Spleen (tissue), 11 donors: ENCODE measurements around the gene MYO9A. TPM values are rescaled to one million over a fixed set of nuclear protein-coding genes. Genes with fewer than 3 reads are reported as not detected.

Experiments used
- DNase-seq: peaks from one replicate; pipeline ENCODE4 v3.0.0-alpha.2; 2020
- H3K27ac ChIP-seq, 8 donors: fragments of 200-600 bp; sonication (generic) in 7 of 8; 1 replicate in 4 of 8; 2 replicates in 4 of 8; pipeline versions ENCODE4 v1.5.0 to v1.8.0; 2016 to 2021; ENCODE audit warnings: inconsistent platforms in 4 of 8, mild to moderate bottlenecking in 4 of 8, moderate library complexity in 1 of 8
- H3K27me3 ChIP-seq, 7 donors: fragments of 200-600 bp; sonication (generic) in 6 of 7; replicated peaks in 1 of 7; 1 replicate in 4 of 7; 2 replicates in 3 of 7; pipeline versions ENCODE4 v1.5.0 to v1.8.0; 2016 to 2021; ENCODE audit warnings: inconsistent platforms in 3 of 7, mild to moderate bottlenecking in 1 of 7
- H3K36me3 ChIP-seq, 6 donors: fragments of 200-600 bp; sonication (generic) in 5 of 6; 1 replicate in 4 of 6; 2 replicates in 2 of 6; pipeline versions ENCODE4 v1.5.0 to v1.8.0; 2016 to 2021; ENCODE audit warnings: inconsistent platforms in 2 of 6
- H3K4me1 ChIP-seq, 6 donors: fragments of 200-600 bp; sonication (generic) in 5 of 6; 1 replicate in 3 of 6; 2 replicates in 3 of 6; pipeline versions ENCODE4 v1.5.0 to v1.8.0; 2016 to 2021; ENCODE audit warnings: inconsistent platforms in 3 of 6
- H3K4me3 ChIP-seq, 8 donors: fragments of 200-600 bp; sonication (generic) in 7 of 8; 1 replicate in 4 of 8; 2 replicates in 4 of 8; pipeline versions ENCODE4 v1.5.0 to v1.8.0; 2016 to 2021; ENCODE audit warnings: inconsistent platforms in 4 of 8, mild to moderate bottlenecking in 4 of 8, moderate library complexity in 2 of 8
- H3K9me3 ChIP-seq, 8 donors: fragments of 200-600 bp; sonication (generic) in 7 of 8; 1 replicate in 4 of 8; 2 replicates in 4 of 8; pipeline versions ENCODE4 v1.5.0 to v1.8.0; 2016 to 2021; ENCODE audit warnings: inconsistent platforms in 4 of 8
- POLR2A ChIP-seq, 3 donors: fragments of 450-650 bp; IDR thresholded peaks; one replicate each; pipeline ENCODE4 v1.5.1; 2017; ENCODE audit warnings: antibody characterized with exemption in 3 of 3, mild to moderate bottlenecking in 1 of 3
- POLR2AphosphoS5 ChIP-seq, 3 donors: sonication (generic); formaldehyde crosslinking; IDR thresholded peaks; one replicate each; pipeline ENCODE4 v1.5.1; 2017; ENCODE audit warnings: antibody characterized with exemption in 3 of 3
- WGBS, 5 donors: extraction: QIAGEN DNeasy Blood & Tissue Kit in 3 of 5; methylation state at CpG; one replicate each; pipeline versions ENCODE4 v1.1.5 to v1.1.7; 2013 to 2018; 5-methylcytosine and 5-hydroxymethylcytosine counted together
- intact Hi-C: fragments of 100-400 bp; cut with DNase I; formaldehyde crosslinking; loops from one replicate; pipeline ENCODE4 v1.15.0; 2023; ENCODE audit warnings: low total_unique reads
- polyA plus RNA-seq, 3 donors: library from polyadenylated mRNA; stranded (reverse); fragments of 200-250 nt; gene quantifications; one replicate each; pipeline ENCODE4 v1.2.1, GENCODE V29; 2013
- total RNA-seq, 7 donors: library from RNA; depleted of rRNA in 3 of 7; stranded (reverse); fragments of >200 nt in 3 of 7; fragmentation: NEBNext Ultra II Directional in 4 of 7; extraction: Animal tissue kit (Norgen Biotek cat#: 25700) in 4 of 7; gene quantifications; one replicate each; pipeline versions ENCODE4 v1.1.0 to v1.2.1, GENCODE V29; 2016 to 2021
- TF ChIP-seq, protein P1 (sequence below), 11 experiments: fragments of 200-600 bp in 7 of 11; fragments of 450-650 bp in 4 of 11; sonication (generic) in 4 of 11; IDR thresholded peaks in 8 of 11; conservative IDR thresholded peaks in 3 of 11; 1 replicate in 7 of 11; 2 replicates in 4 of 11; pipeline versions ENCODE4 v1.4.0 to v1.8.0; 2016 to 2021; ENCODE audit warnings: antibody characterized with exemption in 11 of 11, inconsistent platforms in 4 of 11, mild to moderate bottlenecking in 1 of 11
- donor health status: healthy with polysubstance abuse.
- donor health status: DM: no; HTN: no; CAD: no; lungs with moderate emphysema.
- donor health status: DM: no; HTN: no; CAD: no.
- donor health status: Bipolar disorder and iron deficiency.
- donor health status: healthy.
- donor health status: DM: no; HTN: no; CAD: no.
- donor health status: DM: yes; HTN: yes; CAD: no.

MYO9A gene
- total and polyA plus RNA-seq, 10 donors: 1.7 to 80.9 (median 50.9) TPM

DNA sequence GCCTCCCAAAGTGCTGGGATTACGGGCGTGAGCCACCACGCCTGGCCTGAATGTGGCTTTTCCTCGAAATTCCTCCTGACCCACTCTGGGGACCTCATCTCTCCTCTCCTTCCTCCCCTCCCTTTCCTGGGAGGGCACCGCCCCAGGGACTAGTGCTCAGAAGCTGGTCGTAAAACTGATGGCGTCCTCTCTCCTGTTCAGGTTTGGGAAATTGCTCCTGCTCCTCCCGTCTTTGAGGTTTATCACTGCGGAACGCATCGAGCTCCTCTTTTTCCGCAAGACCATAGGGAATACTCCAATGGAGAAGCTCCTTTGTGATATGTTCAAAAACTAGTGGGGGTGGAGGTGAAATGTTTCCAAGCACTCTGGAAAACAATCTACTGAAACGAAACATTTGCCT, 300.6 kb downstream of the MYO9A start:
- DNase-seq: no peak
- Histone ChIP-seq H3K27ac (no peak overlapping the region), H3K36me3 (peaks cover 0 to 14% (median 3%) of the 10 kb centered on the region in 6 donors), H3K4me3 (no peak overlapping the region), H3K27me3 (no peaks in the 10 kb centered on the region), H3K9me3 (peaks cover 7 to 50% (median 34%) of the 10 kb centered on the region in 8 donors), H3K4me1 (no peaks in the 10 kb centered on the region)
- intact Hi-C loops: no loop called here
- TF ChIP-seq, protein P1, sequence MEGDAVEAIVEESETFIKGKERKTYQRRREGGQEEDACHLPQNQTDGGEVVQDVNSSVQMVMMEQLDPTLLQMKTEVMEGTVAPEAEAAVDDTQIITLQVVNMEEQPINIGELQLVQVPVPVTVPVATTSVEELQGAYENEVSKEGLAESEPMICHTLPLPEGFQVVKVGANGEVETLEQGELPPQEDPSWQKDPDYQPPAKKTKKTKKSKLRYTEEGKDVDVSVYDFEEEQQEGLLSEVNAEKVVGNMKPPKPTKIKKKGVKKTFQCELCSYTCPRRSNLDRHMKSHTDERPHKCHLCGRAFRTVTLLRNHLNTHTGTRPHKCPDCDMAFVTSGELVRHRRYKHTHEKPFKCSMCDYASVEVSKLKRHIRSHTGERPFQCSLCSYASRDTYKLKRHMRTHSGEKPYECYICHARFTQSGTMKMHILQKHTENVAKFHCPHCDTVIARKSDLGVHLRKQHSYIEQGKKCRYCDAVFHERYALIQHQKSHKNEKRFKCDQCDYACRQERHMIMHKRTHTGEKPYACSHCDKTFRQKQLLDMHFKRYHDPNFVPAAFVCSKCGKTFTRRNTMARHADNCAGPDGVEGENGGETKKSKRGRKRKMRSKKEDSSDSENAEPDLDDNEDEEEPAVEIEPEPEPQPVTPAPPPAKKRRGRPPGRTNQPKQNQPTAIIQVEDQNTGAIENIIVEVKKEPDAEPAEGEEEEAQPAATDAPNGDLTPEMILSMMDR (IDR thresholded peaks at IDR 0.05 in 8 of 11, conservative IDR thresholded peaks at IDR 0.05 in 3 of 11): no peak
- TF ChIP-seq POLR2AphosphoS5 (IDR thresholded peaks at IDR 0.05) (no peak), POLR2A (IDR thresholded peaks at IDR 0.05) (no peak)
- WGBS, 5 donors: 95 to 98% (median 97%) methylated on average over 13 of the region's 13 CpGs

- no peak overlapping the region for H3K27ac ChIP-seq
- H3K9me3 ChIP-seq: peaks cover 0 to 29% (median 14%) of the 10 kb centered on the region in 8 donors
- no peak for DNase-seq
- intact Hi-C loops: no loop called here
- TF ChIP-seq, protein P1 (IDR thresholded peaks at IDR 0.05 in 8 of 11, conservative IDR thresholded peaks at IDR 0.05 in 3 of 11): no peak
- no peak for TF ChIP-seq POLR2AphosphoS5 (IDR thresholded peaks at IDR 0.05)
- no peak for TF ChIP-seq POLR2A (IDR thresholded peaks at IDR 0.05)
- no peak overlapping the region for H3K4me3 ChIP-seq
- no peaks in the 10 kb centered on the region for H3K27me3 ChIP-seq
- H3K36me3 ChIP-seq: no peaks in the 10 kb centered on the region
- WGBS, 5 donors: 88 to 96% (median 93%) methylated on average over 3 of the region's 3 CpGs
- H3K4me1 ChIP-seq: no peaks in the 10 kb centered on the region
Observed at GRCh38 chr15:71815301-71815700, 302.6 kb downstream of the MYO9A start.

GRCh38 chr15:71813723-71814470, 304.1 kb downstream of the MYO9A start:
- H3K27me3 ChIP-seq: peaks cover 0 to 1% (median 0%) of the 10 kb centered on the region in 7 donors
- no peak overlapping the region for H3K4me3 ChIP-seq
- WGBS, 5 donors: 83 to 92% (median 90%) methylated on average over 6 to 9 of the region's 9 CpGs
- peaks cover 0 to 15% (median 1%) of the 10 kb centered on the region in 8 donors for H3K9me3 ChIP-seq
- DNase-seq: no peak
- no peaks in the 10 kb centered on the region for H3K4me1 ChIP-seq
- no peak overlapping the region for H3K27ac ChIP-seq
- no peaks in the 10 kb centered on the region for H3K36me3 ChIP-seq
- TF ChIP-seq, protein P1 (IDR thresholded peaks at IDR 0.05 in 8 of 11, conservative IDR thresholded peaks at IDR 0.05 in 3 of 11): no peak
- TF ChIP-seq POLR2A (IDR thresholded peaks at IDR 0.05) (no peak), POLR2AphosphoS5 (IDR thresholded peaks at IDR 0.05) (no peak)
- intact Hi-C loops: no loop called here

DNA sequence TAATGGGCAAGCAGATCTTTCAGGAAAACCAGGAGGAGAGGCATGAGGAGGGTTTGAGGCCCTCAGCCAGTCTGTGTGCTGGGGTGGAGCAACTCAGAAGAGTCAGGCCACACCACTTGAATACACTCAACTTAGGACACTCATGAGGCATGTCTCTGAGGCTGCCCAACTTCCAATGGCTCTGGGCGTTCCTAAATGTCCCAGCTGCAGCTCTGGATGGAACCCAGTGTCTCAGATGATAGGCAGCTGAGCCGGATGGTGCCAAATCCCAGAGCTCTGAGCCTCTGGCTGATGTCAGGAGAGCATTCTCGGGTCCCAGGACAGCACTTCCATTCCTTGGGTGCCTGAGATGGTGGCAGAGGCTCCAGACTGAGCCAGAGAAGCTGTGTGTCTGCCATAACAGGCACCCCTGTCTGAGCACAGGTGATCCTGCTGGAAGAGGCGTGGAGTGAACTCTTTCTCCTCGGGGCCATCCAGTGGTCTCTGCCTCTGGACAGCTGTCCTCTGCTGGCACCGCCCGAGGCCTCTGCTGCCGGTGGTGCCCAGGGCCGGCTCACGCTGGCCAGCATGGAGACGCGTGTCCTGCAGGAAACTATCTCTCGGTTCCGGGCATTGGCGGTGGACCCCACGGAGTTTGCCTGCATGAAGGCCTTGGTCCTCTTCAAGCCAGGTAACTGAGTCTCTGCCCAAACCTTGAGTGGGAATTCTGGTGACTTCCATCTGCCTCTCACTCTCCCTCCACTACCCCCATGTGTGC, 304.8 kb downstream of the MYO9A start:
- Histone ChIP-seq H3K4me3 (no peak overlapping the region), H3K36me3 (no peaks in the 10 kb centered on the region), H3K27ac (no peak overlapping the region), H3K27me3 (peaks cover 0 to 9% (median 0%) of the 10 kb centered on the region in 7 donors), H3K4me1 (peaks cover 0 to 2% (median under 1%) of the 10 kb centered on the region in 6 donors), H3K9me3 (peaks cover 0 to 8% (median 0%) of the 10 kb centered on the region in 8 donors)
- 65 to 94% (median 89%) methylated on average over 3 to 16 of the region's 16 CpGs for WGBS, 5 donors
- no peak for DNase-seq
- intact Hi-C loops: no loop called here
- TF ChIP-seq POLR2AphosphoS5 (IDR thresholded peaks at IDR 0.05) (no peak), POLR2A (IDR thresholded peaks at IDR 0.05) (no peak)
- TF ChIP-seq, protein P1 (IDR thresholded peaks at IDR 0.05 in 8 of 11, conservative IDR thresholded peaks at IDR 0.05 in 3 of 11): no peak
